Measurements from ENCODE around the gene PARP8.
"Not testable (repeated sequence)": the region's sequence is repeated elsewhere in the genome, so short reads cannot be mapped to it uniquely, and the experiment has no call there.

GRCh38 chr5:50811746-50812145, 145.3 kb downstream of the PARP8 start:
- not testable (repeated sequence) for TF ChIP-seq CTCF (IDR thresholded peaks at IDR 0.05 in 8 of 11, conservative IDR thresholded peaks at IDR 0.05 in 3 of 11); POLR2A (IDR thresholded peaks at IDR 0.05)

Data from spleen (tissue), 7 donors.